HepG2 (cell line): ENCODE data around the gene PKNOX2. TPM values are rescaled to one million over a fixed set of nuclear protein-coding genes. Genes with fewer than 3 reads are reported as not detected.

Experiments used
- ATAC-seq: fragments of 200-7000 bp; cut with Tn5 transposase; 3 replicates; pipeline ENCODE4 v1.9.1; 2020; ENCODE audit warnings: mild to moderate bottlenecking, moderate library complexity
- BruUV-seq: library from RNA; stranded (reverse); fragments of 400-500 nt; replicated peaks from 2 replicates; lab custom pipeline; 2021; lab: Mats Ljungman, UMichigan
- CTCF ChIA-PET: fragments of 300-600 bp; formaldehyde crosslinking; extraction: SDS; loops from one replicate; lab custom pipeline; 2021; ENCODE audit warnings: low total read pairs, inconsistent platforms, low intra/inter-chr PET ratio; lab: Yijun Ruan, JAX
- POLR2A ChIA-PET: fragments of 350-600 bp; sonication (Branson Sonifier 250); formaldehyde crosslinking; loops from one replicate; lab custom pipeline; 2020; ENCODE audit warnings: antibody characterized with exemption, inconsistent platforms; lab: Yijun Ruan, JAX
- DNase-seq: peaks from one replicate; pipeline ENCODE4 v3.0.0-alpha.2; 2015; ENCODE audit warnings: low spot score
- FAIRE-seq: peaks from 3 replicates; lab custom pipeline; 2011; peaks lifted over from hg19 to GRCh38; lab: Jason Lieb, UNC
- H2AFZ ChIP-seq: one replicate; pipeline ENCODE4 v1.6.1; 2011; ENCODE audit warnings: low read length, inconsistent platforms
- H3K27ac ChIP-seq: fragments of 300-600 bp; 3 replicates; pipeline ENCODE4 v1.8.0; 2011; ENCODE audit warnings: mixed run types, mild to moderate bottlenecking, mixed read lengths, low read length, inconsistent platforms; ENCODE audit not compliant: insufficient read depth; ENCODE audit errors: extremely low read length
- H3K27me3 ChIP-seq, 2 experiments: fragments of 200-600 bp in 1 of 2; 2 replicates in 1 of 2; 3 replicates in 1 of 2; pipeline versions ENCODE4 v1.6.0 to v1.8.0; 2011; ENCODE audit warnings: low read length in 2 of 2, mild to moderate bottlenecking in 2 of 2, moderate library complexity in 2 of 2, inconsistent platforms in 1 of 2; ENCODE audit not compliant: insufficient read depth in 2 of 2, control insufficient read depth in 1 of 2
- H3K36me3 ChIP-seq, 2 experiments: fragments of 200-600 bp in 1 of 2; replicated peaks in 1 of 2; 2 replicates in 1 of 2; 3 replicates in 1 of 2; pipeline versions ENCODE4 v1.5.1 to v1.8.0; 2011; ENCODE audit warnings: low read length in 2 of 2, inconsistent platforms in 1 of 2; ENCODE audit not compliant: insufficient read depth in 2 of 2, control insufficient read depth in 1 of 2
- H3K4me1 ChIP-seq: 2 replicates; pipeline ENCODE4 v1.5.1; 2012; ENCODE audit warnings: low read length, inconsistent platforms; ENCODE audit not compliant: insufficient read depth
- H3K4me2 ChIP-seq: 2 replicates; pipeline ENCODE4 v1.6.0; 2011; ENCODE audit warnings: low read depth, low read length, inconsistent platforms
- H3K4me3 ChIP-seq, 3 experiments: fragments of 200-600 bp in 1 of 3; sonication (generic), shearing (Covaris generic) in 1 of 3; replicated peaks in 1 of 3; 2 replicates each; pipeline ENCODE4 v1.5.1; 2011 to 2016; ENCODE audit warnings: low read length in 3 of 3, inconsistent platforms in 2 of 3, low read depth in 2 of 3, mild to moderate bottlenecking in 2 of 3, control low read depth in 1 of 3, mixed read lengths in 1 of 3; ENCODE audit not compliant: insufficient read depth in 1 of 3
- H3K79me2 ChIP-seq: one replicate; pipeline ENCODE4 v1.6.1; 2011; ENCODE audit warnings: low read length, inconsistent platforms; ENCODE audit not compliant: insufficient read depth
- H3K9ac ChIP-seq: 2 replicates; pipeline ENCODE4 v1.6.0; 2011; ENCODE audit warnings: mild to moderate bottlenecking, low read depth, low read length, inconsistent platforms; ENCODE audit not compliant: insufficient read depth
- H3K9me3 ChIP-seq: 2 replicates; pipeline ENCODE4 v1.5.1; 2012; ENCODE audit warnings: mild to moderate bottlenecking, low read length
- H4K20me1 ChIP-seq: 2 replicates; pipeline ENCODE4 v1.6.0; 2011; ENCODE audit warnings: inconsistent platforms, mild to moderate bottlenecking, low read length, moderate library complexity; ENCODE audit not compliant: insufficient read depth
- DNMT1 ChIP-seq: sonication (generic); formaldehyde crosslinking; IDR thresholded peaks from 2 replicates; pipeline ENCODE4 v1.5.1; 2020; ENCODE audit warnings: mild to moderate bottlenecking, missing genetic modification reagents
- ELF3 ChIP-seq: IDR thresholded peaks from 2 replicates; pipeline ENCODE4 v1.6.1; 2016; ENCODE audit warnings: missing genetic modification reagents, missing compliant biosample characterization
- FOSL2 ChIP-seq: sonication (generic); formaldehyde crosslinking; IDR thresholded peaks from 2 replicates; pipeline ENCODE4 v1.4.0; 2020; ENCODE audit warnings: missing genetic modification reagents
- MXD4 ChIP-seq: IDR thresholded peaks from 2 replicates; pipeline ENCODE4 v1.6.1; 2016; ENCODE audit warnings: mild to moderate bottlenecking, missing biosample characterization, missing genetic modification reagents
- RXRA ChIP-seq: sonication (generic); formaldehyde crosslinking; IDR thresholded peaks from 2 replicates; pipeline ENCODE4 v1.5.1; 2020; ENCODE audit warnings: missing genetic modification reagents
- SALL2 ChIP-seq: sonication (generic); formaldehyde crosslinking; IDR thresholded peaks from 2 replicates; pipeline ENCODE4 v1.8.1; 2023; ENCODE audit warnings: mild to moderate bottlenecking, missing genetic modification reagents, inconsistent platforms
- SP4 ChIP-seq: sonication (generic); formaldehyde crosslinking; IDR thresholded peaks from 2 replicates; pipeline ENCODE4 v1.8.1; 2023; ENCODE audit warnings: mild to moderate bottlenecking, missing genetic modification reagents
- SSRP1 ChIP-seq: IDR thresholded peaks from 2 replicates; pipeline ENCODE4 v1.6.1; 2016; ENCODE audit warnings: control low read depth
- THAP11 ChIP-seq: IDR thresholded peaks from 2 replicates; pipeline ENCODE4 v1.6.1; 2016; ENCODE audit warnings: missing biosample characterization, missing genetic modification reagents
- ZNF207 ChIP-seq: fragments of 450-650 bp; IDR thresholded peaks from 2 replicates; pipeline ENCODE4 v1.6.1; 2016; ENCODE audit warnings: antibody characterized with exemption, borderline replicate concordance
- ZSCAN12 ChIP-seq: sonication (generic); formaldehyde crosslinking; IDR thresholded peaks from 2 replicates; pipeline ENCODE4 v1.9.0; 2021; ENCODE audit warnings: mild to moderate bottlenecking, missing genetic modification reagents
- WGBS: methylation state at CpG from one replicate; pipeline ENCODE4 v1.1.6; 2017; ENCODE audit warnings: low lambda C conversion rate; 5-methylcytosine and 5-hydroxymethylcytosine counted together
- in situ Hi-C: cut with HindIII; loops from 2 replicates; pipeline ENCODE4 v1.10.0; 2017; ENCODE audit warnings: low pct_unique_long_range_greater_than_20kb; ENCODE audit not compliant: extremely low pct_ligation_motif_present
- intact Hi-C: fragments of 100-400 bp; cut with micrococcal nuclease; formaldehyde crosslinking; loops from one replicate; pipeline ENCODE4 v1.10.0; 2022; ENCODE audit not compliant: unreplicated experiment
- polyA plus RNA-seq, 8 experiments: library from polyadenylated mRNA; depleted of rRNA in 3 of 8; stranded (reverse) in 7 of 8; unstranded in 1 of 8; fragments of >200 nt; fragmentation: Illumina TruSeq in 4 of 8; extraction: Trizol in 4 of 8; gene quantifications; 2 replicates each; pipeline versions ENCODE4 v1.2.1 to v1.2.3, GENCODE V29; 2011 to 2016; ENCODE audit warnings: low read depth in 4 of 8, missing spikeins in 1 of 8, mixed read lengths in 1 of 8; ENCODE audit not compliant: insufficient read depth in 1 of 8
- total RNA-seq, 5 experiments: library from RNA; depleted of rRNA; stranded (reverse); fragments of >200 nt; fragmentation: Illumina TruSeq; extraction: Trizol; gene quantifications; 2 replicates each; pipeline ENCODE4 v1.2.3, GENCODE V29; 2016; ENCODE audit warnings: low read depth in 1 of 5
- TF ChIP-seq, protein P1 (sequence below): IDR thresholded peaks from 2 replicates; pipeline ENCODE4 v1.6.1; 2016; ENCODE audit warnings: missing compliant biosample characterization, missing genetic modification reagents, borderline replicate concordance
- TF ChIP-seq, protein P2 (sequence below): sonication (generic); formaldehyde crosslinking; IDR thresholded peaks from 2 replicates; pipeline ENCODE4 v1.5.0; 2020; ENCODE audit warnings: missing genetic modification reagents, mild to moderate bottlenecking, borderline replicate concordance
- TF ChIP-seq, protein P3 (sequence below): sonication (generic); formaldehyde crosslinking; IDR thresholded peaks from 2 replicates; pipeline ENCODE4 v1.4.0; 2020; ENCODE audit warnings: missing genetic modification reagents

Gene PKNOX2
- total and polyA plus RNA-seq, 2 of the 13 experiments (the other 11 are each of a cell fraction or from before 2014, with no cell fraction given): not detected

DNA sequence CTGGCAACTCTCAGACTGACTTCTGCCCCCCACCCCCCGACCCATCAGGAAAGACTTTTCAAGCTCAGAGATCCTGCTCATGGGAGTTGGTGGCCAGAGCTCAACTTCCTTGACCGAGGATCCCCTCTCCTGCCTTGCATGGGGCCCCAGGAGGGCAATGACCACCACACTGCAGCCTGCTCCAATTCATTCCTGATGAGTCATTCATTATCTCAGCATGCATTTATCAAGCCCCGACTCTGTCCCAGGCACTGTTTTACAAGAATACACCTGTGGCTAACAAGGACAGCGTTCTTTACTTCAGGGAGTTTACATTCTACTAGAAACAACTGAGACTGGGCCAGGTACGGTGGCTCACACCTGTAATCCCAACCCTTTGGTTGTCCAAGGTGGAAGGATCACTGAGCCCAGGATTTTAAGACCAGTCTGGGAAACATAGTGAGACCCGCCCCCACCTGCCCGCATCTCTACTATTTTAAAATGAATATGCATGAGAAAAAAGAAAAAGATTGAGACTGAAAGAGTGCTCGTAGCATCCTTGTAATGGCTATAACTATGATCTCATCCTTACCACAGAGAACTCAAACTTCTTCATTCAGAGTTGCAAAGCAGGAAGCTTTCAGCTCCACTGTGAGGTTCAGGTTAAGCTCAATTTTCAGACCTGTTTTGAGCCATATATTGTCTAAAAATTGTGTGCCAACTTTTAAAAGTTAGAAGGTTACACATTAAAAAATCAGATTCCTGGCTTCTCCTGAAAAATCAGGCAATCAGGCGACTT is 271.1 kb downstream of the PKNOX2 start:
- Histone ChIP-seq H4K20me1 (no peaks in the 10 kb centered on the region), H3K27ac (no peak overlapping the region), H3K79me2 (no peaks in the 10 kb centered on the region), H3K4me1 (0 out of 2 replicates have a peak, but pooled peaks cover 4% of the 10 kb centered on the region), H2AFZ (no peak overlapping the region), H3K27me3 (peaks cover 0 to 17% of the 10 kb centered on the region in 2 experiments; a peak in 2 of 5 replicates), H3K4me2 (no peak overlapping the region), H3K4me3 (no peak overlapping the region), H3K36me3 (no peaks in the 10 kb centered on the region), H3K9ac (no peak overlapping the region), H3K9me3 (no peaks in the 10 kb centered on the region)
- TF ChIP-seq DNMT1: no peak
- 0 out of 2 replicates have a peak, but pooled peaks have one; percentile 25 for TF ChIP-seq FOSL2
- no TSS peak for BruUV-seq
- POLR2A ChIA-PET: no interaction called here
- CTCF ChIA-PET: no interaction called here
- DNase-seq (no peak), FAIRE-seq (no peak), ATAC-seq (no peak)
- WGBS: 9% methylated on average over 8 of the region's 9 CpGs
- intact Hi-C loops (no loop called here), in situ Hi-C loops (no loop called here)

DNA sequence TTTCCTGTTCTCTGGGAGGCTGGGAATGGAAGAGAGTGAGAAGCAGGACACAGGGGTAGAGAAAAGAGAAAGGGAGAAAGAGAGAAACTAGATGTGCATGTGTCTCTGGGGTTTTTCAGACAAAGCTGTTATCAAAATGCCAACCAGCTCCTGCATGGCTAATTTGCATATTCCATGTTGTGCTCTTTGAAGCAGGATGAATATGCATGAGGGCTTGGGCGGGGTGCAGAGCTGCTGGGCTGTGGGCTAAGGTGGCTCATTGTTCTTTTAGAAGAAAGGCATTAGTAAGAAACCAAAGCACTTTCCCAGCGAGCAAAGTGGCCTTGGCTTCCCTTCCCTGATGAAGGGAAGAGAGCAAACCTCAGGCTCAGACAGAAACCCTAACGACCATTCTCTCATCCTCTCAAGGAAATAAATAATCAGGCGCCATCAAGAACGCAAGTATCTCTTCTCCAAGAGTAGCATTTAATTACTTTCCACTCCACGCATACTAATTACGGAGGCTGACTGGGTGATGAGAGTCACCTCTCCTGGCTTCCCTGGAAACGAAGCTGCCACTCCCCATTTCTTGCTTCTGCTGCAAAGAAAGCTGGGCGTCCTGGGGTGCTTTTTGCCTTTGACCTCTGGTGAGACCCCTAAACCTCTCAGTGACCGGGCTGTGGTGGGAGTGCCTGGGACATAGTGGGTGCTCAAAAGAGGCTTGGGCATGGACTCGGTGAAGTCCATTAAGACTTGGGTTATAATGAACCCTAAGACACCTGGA is 277.3 kb downstream of the PKNOX2 start:
- Histone ChIP-seq H4K20me1 (no peaks in the 10 kb centered on the region), H3K36me3 (no peaks in the 10 kb centered on the region), H3K4me3 (no peak overlapping the region), H3K27me3 (peaks cover 1 to 12% of the 10 kb centered on the region in 2 experiments; a peak in 3 of 5 replicates), H3K9me3 (no peaks in the 10 kb centered on the region), H3K4me1 (peaks cover 8% of the 10 kb centered on the region; the same call in 1 of the 2 replicates), H3K27ac (no peak overlapping the region), H3K4me2 (no peak overlapping the region), H3K79me2 (no peaks in the 10 kb centered on the region), H3K9ac (no peak overlapping the region), H2AFZ (no peak overlapping the region)
- in situ Hi-C loops (no loop called here), intact Hi-C loops (no loop called here)
- no peak for DNase-seq
- ChIA-PET CTCF (no interaction called here), POLR2A (no interaction called here)
- no peak for FAIRE-seq
- no peak for ATAC-seq
- no TSS peak for BruUV-seq
- WGBS: 38% methylated on average over 10 of the region's 11 CpGs
- TF ChIP-seq ZNF207 (no peak), RXRA (CRISPR knock-in tag) (no peak), ZSCAN12 (CRISPR knock-in tag) (no peak), SALL2 (CRISPR knock-in tag) (no peak), SP4 (CRISPR knock-in tag) (no peak), THAP11 (no peak), SSRP1 (no peak), ELF3 (CRISPR knock-in tag) (no peak), MXD4 (CRISPR knock-in tag) (no peak)
- TF ChIP-seq, protein P1, sequence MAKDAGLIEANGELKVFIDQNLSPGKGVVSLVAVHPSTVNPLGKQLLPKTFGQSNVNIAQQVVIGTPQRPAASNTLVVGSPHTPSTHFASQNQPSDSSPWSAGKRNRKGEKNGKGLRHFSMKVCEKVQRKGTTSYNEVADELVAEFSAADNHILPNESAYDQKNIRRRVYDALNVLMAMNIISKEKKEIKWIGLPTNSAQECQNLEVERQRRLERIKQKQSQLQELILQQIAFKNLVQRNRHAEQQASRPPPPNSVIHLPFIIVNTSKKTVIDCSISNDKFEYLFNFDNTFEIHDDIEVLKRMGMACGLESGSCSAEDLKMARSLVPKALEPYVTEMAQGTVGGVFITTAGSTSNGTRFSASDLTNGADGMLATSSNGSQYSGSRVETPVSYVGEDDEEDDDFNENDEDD: no peak
- TF ChIP-seq, protein P2, sequence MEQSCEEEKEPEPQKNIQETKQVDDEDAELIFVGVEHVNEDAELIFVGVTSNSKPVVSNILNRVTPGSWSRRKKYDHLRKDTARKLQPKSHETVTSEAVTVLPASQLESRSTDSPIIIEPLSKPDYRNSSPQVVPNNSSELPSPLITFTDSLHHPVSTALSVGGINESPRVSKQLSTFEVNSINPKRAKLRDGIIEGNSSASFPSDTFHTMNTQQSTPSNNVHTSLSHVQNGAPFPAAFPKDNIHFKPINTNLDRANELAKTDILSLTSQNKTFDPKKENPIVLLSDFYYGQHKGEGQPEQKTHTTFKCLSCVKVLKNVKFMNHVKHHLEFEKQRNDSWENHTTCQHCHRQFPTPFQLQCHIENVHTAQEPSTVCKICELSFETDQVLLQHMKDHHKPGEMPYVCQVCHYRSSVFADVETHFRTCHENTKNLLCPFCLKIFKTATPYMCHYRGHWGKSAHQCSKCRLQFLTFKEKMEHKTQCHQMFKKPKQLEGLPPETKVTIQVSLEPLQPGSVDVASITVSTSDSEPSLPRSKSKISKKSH (CRISPR knock-in tag): no peak
- TF ChIP-seq, protein P3, sequence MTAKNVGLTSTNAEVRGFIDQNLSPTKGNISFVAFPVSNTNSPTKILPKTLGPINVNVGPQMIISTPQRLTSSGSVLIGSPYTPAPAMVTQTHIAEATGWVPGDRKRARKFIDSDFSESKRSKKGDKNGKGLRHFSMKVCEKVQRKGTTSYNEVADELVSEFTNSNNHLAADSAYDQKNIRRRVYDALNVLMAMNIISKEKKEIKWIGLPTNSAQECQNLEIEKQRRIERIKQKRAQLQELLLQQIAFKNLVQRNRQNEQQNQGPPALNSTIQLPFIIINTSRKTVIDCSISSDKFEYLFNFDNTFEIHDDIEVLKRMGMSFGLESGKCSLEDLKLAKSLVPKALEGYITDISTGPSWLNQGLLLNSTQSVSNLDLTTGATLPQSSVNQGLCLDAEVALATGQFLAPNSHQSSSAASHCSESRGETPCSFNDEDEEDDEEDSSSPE: no peak
